Body of pancreas (tissue), 4 donors: Measurements from ENCODE around the gene EDEM1. TPM values are rescaled to one million over a fixed set of nuclear protein-coding genes. Genes with fewer than 3 reads are reported as not detected.

Experiments used
- ATAC-seq: fragments of 150-250 bp; one replicate; pipeline ENCODE4 v1.9.1; 2016
- DNase-seq, 4 donors: peaks; one replicate each; pipeline ENCODE4 v3.0.0-alpha.2; 2019
- H3K27ac ChIP-seq, 4 donors: fragments of 200-600 bp; sonication (generic); 1 replicate in 3 of 4; 2 replicates in 1 of 4; pipeline versions ENCODE4 v1.5.1 to v1.6.1; 2016 to 2019; ENCODE audit warnings: mild to moderate bottlenecking in 1 of 4, mixed read lengths in 1 of 4, moderate library complexity in 1 of 4
- H3K27me3 ChIP-seq, 2 donors: fragments of 200-600 bp; sonication (generic); one replicate each; pipeline ENCODE4 v1.6.0; 2016; ENCODE audit warnings: mild to moderate bottlenecking in 1 of 2
- H3K36me3 ChIP-seq, 2 donors: fragments of 200-600 bp; sonication (generic); replicated peaks in 1 of 2; 2 replicates each; pipeline ENCODE4 v1.5.1; 2016; ENCODE audit warnings: low read depth in 2 of 2; ENCODE audit not compliant: insufficient read depth in 1 of 2
- H3K4me1 ChIP-seq: fragments of 200-600 bp; sonication (generic); one replicate; pipeline ENCODE4 v1.6.0; 2016
- H3K4me3 ChIP-seq, 2 donors: fragments of 200-600 bp; sonication (generic); 1 replicate in 1 of 2; 2 replicates in 1 of 2; pipeline ENCODE4 v1.5.1; 2016 to 2019
- H3K9me3 ChIP-seq, 3 donors: fragments of 200-600 bp; sonication (generic); 1 replicate in 2 of 3; 2 replicates in 1 of 3; pipeline ENCODE4 v1.5.1; 2016
- POLR2A ChIP-seq, 3 donors: fragments of 450-650 bp; IDR thresholded peaks; one replicate each; pipeline ENCODE4 v1.6.1; 2016; ENCODE audit warnings: antibody characterized with exemption in 3 of 3, mild to moderate bottlenecking in 2 of 3
- WGBS, 2 donors: methylation state at CpG; one replicate each; pipeline ENCODE4 v1.1.5; 2017; 5-methylcytosine and 5-hydroxymethylcytosine counted together
- intact Hi-C: fragments of 100-400 bp; cut with DNase I; formaldehyde crosslinking; loops from one replicate; pipeline ENCODE4 v1.15.1; 2023
- total RNA-seq, 2 donors: library from RNA; depleted of rRNA; stranded (reverse); fragments of >200 nt; gene quantifications; one replicate each; pipeline ENCODE4 v1.1.0, GENCODE V29; 2016
- TF ChIP-seq, protein P1 (sequence below), 7 experiments: fragments of 450-650 bp in 4 of 7; fragments of 200-600 bp in 3 of 7; sonication (generic) in 3 of 7; IDR thresholded peaks; one replicate each; pipeline ENCODE4 v1.5.1; 2016 to 2019; ENCODE audit warnings: antibody characterized with exemption in 7 of 7

The EDEM1 gene
- total RNA-seq, 2 donors from 2014 or later, result 23.9 to 46.1 TPM

DNA sequence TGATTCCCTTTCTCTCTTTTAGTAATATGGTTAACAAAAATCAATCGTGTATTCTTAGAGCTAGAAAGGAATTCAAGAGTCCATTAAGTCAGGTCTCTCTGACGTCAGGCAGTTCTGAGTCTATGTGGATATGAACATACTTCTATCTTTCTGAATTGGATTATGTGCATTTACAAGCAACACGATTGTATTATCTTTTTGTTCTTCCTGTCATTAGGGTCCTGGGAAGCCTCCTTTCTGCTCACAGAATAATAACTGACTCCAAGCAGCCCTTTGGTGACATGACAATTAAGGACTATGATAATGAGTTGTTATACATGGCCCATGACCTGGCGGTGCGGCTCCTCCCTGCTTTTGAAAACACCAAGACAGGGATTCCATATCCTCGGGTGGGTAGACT lies 14.0 kb downstream of the EDEM1 start:
- TF ChIP-seq, protein P1, sequence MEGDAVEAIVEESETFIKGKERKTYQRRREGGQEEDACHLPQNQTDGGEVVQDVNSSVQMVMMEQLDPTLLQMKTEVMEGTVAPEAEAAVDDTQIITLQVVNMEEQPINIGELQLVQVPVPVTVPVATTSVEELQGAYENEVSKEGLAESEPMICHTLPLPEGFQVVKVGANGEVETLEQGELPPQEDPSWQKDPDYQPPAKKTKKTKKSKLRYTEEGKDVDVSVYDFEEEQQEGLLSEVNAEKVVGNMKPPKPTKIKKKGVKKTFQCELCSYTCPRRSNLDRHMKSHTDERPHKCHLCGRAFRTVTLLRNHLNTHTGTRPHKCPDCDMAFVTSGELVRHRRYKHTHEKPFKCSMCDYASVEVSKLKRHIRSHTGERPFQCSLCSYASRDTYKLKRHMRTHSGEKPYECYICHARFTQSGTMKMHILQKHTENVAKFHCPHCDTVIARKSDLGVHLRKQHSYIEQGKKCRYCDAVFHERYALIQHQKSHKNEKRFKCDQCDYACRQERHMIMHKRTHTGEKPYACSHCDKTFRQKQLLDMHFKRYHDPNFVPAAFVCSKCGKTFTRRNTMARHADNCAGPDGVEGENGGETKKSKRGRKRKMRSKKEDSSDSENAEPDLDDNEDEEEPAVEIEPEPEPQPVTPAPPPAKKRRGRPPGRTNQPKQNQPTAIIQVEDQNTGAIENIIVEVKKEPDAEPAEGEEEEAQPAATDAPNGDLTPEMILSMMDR (IDR thresholded peaks at IDR 0.05), result no peak
- no peak for TF ChIP-seq POLR2A (IDR thresholded peaks at IDR 0.05)
- Histone ChIP-seq H3K36me3 (peaks cover 7 to 28% of the 10 kb centered on the region in 2 donors), H3K4me1 (peaks cover 14% of the 10 kb centered on the region), H3K27ac (no peak overlapping the region), H3K4me3 (no peak overlapping the region), H3K27me3 (no peaks in the 10 kb centered on the region), H3K9me3 (no peaks in the 10 kb centered on the region)
- intact Hi-C loops, result no loop called here
- ATAC-seq (no peak), DNase-seq (no peak)
- 77 to 78% methylated on average over 6 of the region's 6 CpGs for WGBS, 2 donors

DNA sequence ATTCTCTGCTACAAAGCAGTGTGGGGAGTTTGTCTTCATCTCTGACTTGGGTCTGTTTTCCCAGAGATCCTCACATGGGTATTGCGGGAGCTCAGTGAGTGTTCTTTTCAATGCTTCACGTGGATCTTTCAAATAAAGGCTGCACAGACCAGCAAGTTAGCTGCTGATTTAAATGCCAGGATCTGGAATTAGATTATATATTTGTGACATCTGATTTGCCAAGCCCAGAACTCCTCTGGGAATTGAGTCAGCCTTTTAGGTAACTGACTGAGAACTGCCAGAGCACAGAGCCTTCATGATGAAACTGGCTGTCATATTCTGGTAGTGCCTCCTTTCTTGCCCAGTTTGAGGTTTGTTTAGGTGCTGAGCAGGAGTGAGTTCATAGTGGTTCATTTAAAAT lies 14.7 kb downstream of the EDEM1 start:
- Histone ChIP-seq H3K27ac (no peak overlapping the region), H3K27me3 (no peaks in the 10 kb centered on the region), H3K36me3 (peaks cover 7 to 33% of the 10 kb centered on the region in 2 donors), H3K4me3 (no peak overlapping the region), H3K4me1 (peaks cover 7% of the 10 kb centered on the region), H3K9me3 (no peaks in the 10 kb centered on the region)
- DNase-seq, result no peak
- no peak for ATAC-seq
- WGBS, 2 donors, result 85 to 94% methylated on average over 2 of the region's 2 CpGs
- intact Hi-C loops, result no loop called here
- TF ChIP-seq, protein P1 (IDR thresholded peaks at IDR 0.05), result no peak
- no peak for TF ChIP-seq POLR2A (IDR thresholded peaks at IDR 0.05)

DNA sequence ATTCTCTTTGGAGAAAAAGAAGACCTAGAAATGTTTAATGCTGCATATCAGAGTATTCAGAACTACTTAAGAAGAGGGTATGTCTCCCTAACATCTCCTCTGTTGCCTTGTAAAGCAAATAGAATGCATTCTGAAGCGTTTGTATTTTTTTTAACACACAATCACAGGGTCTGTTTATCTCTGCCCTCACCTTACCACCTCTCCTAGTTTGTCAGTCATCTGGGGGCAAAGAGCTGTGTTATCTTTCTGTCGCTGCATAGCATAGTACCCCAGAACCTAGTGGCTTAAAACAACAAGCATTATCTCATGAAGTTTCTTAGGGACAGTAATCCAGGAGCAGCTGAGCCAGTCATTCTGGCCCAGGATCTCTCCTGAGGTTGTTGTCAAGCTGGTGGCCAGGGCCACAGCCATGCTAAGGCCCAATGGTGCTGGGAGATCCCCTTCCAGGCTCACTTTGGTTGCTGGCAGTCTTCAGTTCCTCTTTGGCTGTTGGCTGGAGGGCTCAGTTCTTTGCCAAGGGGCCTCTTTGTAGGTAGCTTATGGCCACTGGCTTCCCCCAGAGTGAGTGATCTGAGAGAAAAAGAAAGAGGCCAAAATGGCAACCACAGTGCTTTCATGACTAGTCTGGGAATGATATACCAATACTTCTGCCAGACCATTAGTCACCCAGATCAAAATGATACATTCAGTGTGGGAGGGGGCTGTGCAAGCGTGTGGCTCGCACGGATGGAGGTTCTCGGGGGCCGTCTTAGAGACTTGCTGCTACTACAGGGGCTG lies 17.8 kb downstream of the EDEM1 start:
- Histone ChIP-seq H3K27me3 (no peaks in the 10 kb centered on the region), H3K4me1 (no peaks in the 10 kb centered on the region), H3K9me3 (no peaks in the 10 kb centered on the region), H3K27ac (no peak overlapping the region), H3K4me3 (no peak overlapping the region), H3K36me3 (peaks cover 19 to 47% of the 10 kb centered on the region in 2 donors)
- TF ChIP-seq, protein P1 (IDR thresholded peaks at IDR 0.05), result no peak
- no peak for TF ChIP-seq POLR2A (IDR thresholded peaks at IDR 0.05)
- intact Hi-C loops, result no loop called here
- ATAC-seq (no peak), DNase-seq (no peak)
- 68 to 85% methylated on average over 7 of the region's 7 CpGs for WGBS, 2 donors

DNA sequence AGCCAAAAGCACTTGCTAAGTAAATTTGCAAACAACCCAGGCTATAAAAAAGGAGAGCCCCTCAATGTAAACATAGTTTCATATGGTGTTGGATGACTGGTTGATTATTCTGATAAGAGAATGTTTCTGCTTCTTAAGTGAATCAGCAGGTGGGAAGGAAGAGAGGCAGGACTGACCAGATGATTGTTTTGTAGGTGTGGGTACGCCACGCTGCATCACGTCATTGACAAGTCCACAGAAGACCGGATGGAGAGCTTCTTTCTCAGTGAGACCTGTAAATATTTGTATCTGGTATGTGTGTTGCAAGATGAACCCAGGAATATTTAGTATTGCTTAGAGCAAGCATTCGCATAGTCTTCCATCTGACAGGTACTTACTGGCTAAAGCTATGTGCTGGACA lies 23.4 kb downstream of the EDEM1 start:
- intact Hi-C loops, result no loop called here
- WGBS, 2 donors, result 93 to 95% methylated on average over 5 of the region's 5 CpGs
- ATAC-seq, result no peak
- Histone ChIP-seq H3K27ac (no peak overlapping the region), H3K36me3 (peaks cover 24 to 72% of the 10 kb centered on the region in 2 donors), H3K27me3 (no peaks in the 10 kb centered on the region), H3K4me3 (no peak overlapping the region), H3K4me1 (no peaks in the 10 kb centered on the region), H3K9me3 (no peaks in the 10 kb centered on the region)
- DNase-seq, result no peak
- TF ChIP-seq, protein P1 (IDR thresholded peaks at IDR 0.05), result no peak
- no peak for TF ChIP-seq POLR2A (IDR thresholded peaks at IDR 0.05)
